Suprapubic skin (tissue), 4 donors: ENCODE data around the gene TRMU. TPM values are rescaled to one million over a fixed set of nuclear protein-coding genes. Genes with fewer than 3 reads are reported as not detected.

Source experiments
- DNase-seq, 2 donors: peaks; one replicate each; pipeline ENCODE4 v3.0.0-alpha.2; 2019; ENCODE audit warnings: low spot score in 2 of 2
- H3K27ac ChIP-seq: fragments of 200-600 bp; sonication (generic); one replicate; pipeline ENCODE4 v1.5.1; 2019
- H3K27me3 ChIP-seq: fragments of 200-600 bp; sonication (generic); one replicate; pipeline ENCODE4 v1.5.1; 2019
- H3K36me3 ChIP-seq: fragments of 200-600 bp; sonication (generic); one replicate; pipeline ENCODE4 v1.5.1; 2019
- H3K4me1 ChIP-seq: fragments of 200-600 bp; sonication (generic); one replicate; pipeline ENCODE4 v1.5.1; 2019
- H3K4me3 ChIP-seq: fragments of 200-600 bp; sonication (generic); one replicate; pipeline ENCODE4 v1.5.1; 2019; ENCODE audit warnings: mild to moderate bottlenecking
- H3K9me3 ChIP-seq: fragments of 200-600 bp; sonication (generic); one replicate; pipeline ENCODE4 v1.5.1; 2019
- EP300 ChIP-seq: sonication (generic); formaldehyde crosslinking; IDR thresholded peaks from one replicate; pipeline ENCODE4 v1.6.1; 2017; ENCODE audit warnings: antibody characterized with exemption
- POLR2A ChIP-seq, 2 donors: fragments of 450-650 bp; IDR thresholded peaks; one replicate each; pipeline ENCODE4 v1.6.1; 2017; ENCODE audit warnings: antibody characterized with exemption in 2 of 2, mild to moderate bottlenecking in 2 of 2, moderate library complexity in 2 of 2
- POLR2AphosphoS5 ChIP-seq, 3 donors: sonication (generic); formaldehyde crosslinking; IDR thresholded peaks; one replicate each; pipeline ENCODE4 v1.6.1; 2017; ENCODE audit warnings: antibody characterized with exemption in 3 of 3
- WGBS: methylation state at CpG from one replicate; pipeline ENCODE4 v1.1.5; 2018; 5-methylcytosine and 5-hydroxymethylcytosine counted together
- total RNA-seq, 4 donors: library from RNA; depleted of rRNA; stranded (reverse); fragments of >200 nt; gene quantifications; one replicate each; pipeline ENCODE4 v1.1.0, GENCODE V29; 2016
- TF ChIP-seq, protein P1 (sequence below), 2 donors: fragments of 200-600 bp in 1 of 2; fragments of 450-650 bp in 1 of 2; sonication (generic) in 1 of 2; IDR thresholded peaks; one replicate each; pipeline ENCODE4 v1.5.1; 2016 to 2019; ENCODE audit warnings: antibody characterized with exemption in 2 of 2, mild to moderate bottlenecking in 1 of 2, moderate library complexity in 1 of 2

Gene TRMU
- total RNA-seq, 4 donors from 2014 or later = 28.3 to 109 (median 40.9) TPM

DNA sequence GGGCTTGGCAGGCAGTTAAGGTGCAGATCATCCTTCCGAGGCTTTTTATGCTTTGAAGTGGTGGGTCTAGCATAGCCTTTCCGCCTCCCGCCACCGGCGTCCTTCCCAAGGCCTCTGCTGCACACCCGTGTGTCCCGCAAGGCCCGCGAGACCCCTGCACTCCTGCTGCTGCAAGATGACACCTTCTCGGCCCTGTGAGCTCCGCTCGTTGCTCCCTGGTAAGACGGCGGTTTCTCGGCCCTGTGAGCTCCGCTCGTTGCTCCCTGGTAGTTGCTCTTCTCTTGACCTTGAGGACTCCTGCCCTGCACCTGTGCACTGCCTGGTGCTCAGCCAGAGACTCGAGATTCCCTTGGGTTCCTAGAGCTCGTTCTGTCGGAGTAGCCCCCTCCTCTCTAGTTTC lies 17.9 kb upstream of the TRMU start:
- 95% methylated on average over 20 of the region's 20 CpGs for WGBS
- Histone ChIP-seq H3K36me3 (no peaks in the 10 kb centered on the region), H3K4me1 (no peaks in the 10 kb centered on the region), H3K27me3 (no peaks in the 10 kb centered on the region), H3K27ac (no peak overlapping the region), H3K9me3 (no peaks in the 10 kb centered on the region), H3K4me3 (no peak overlapping the region)
- no peak for DNase-seq
- TF ChIP-seq, protein P1, sequence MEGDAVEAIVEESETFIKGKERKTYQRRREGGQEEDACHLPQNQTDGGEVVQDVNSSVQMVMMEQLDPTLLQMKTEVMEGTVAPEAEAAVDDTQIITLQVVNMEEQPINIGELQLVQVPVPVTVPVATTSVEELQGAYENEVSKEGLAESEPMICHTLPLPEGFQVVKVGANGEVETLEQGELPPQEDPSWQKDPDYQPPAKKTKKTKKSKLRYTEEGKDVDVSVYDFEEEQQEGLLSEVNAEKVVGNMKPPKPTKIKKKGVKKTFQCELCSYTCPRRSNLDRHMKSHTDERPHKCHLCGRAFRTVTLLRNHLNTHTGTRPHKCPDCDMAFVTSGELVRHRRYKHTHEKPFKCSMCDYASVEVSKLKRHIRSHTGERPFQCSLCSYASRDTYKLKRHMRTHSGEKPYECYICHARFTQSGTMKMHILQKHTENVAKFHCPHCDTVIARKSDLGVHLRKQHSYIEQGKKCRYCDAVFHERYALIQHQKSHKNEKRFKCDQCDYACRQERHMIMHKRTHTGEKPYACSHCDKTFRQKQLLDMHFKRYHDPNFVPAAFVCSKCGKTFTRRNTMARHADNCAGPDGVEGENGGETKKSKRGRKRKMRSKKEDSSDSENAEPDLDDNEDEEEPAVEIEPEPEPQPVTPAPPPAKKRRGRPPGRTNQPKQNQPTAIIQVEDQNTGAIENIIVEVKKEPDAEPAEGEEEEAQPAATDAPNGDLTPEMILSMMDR (IDR thresholded peaks at IDR 0.05) = no peak
- TF ChIP-seq EP300 = no peak
- TF ChIP-seq POLR2AphosphoS5 (IDR thresholded peaks at IDR 0.05) = no peak
- no peak for TF ChIP-seq POLR2A (IDR thresholded peaks at IDR 0.05)

DNA sequence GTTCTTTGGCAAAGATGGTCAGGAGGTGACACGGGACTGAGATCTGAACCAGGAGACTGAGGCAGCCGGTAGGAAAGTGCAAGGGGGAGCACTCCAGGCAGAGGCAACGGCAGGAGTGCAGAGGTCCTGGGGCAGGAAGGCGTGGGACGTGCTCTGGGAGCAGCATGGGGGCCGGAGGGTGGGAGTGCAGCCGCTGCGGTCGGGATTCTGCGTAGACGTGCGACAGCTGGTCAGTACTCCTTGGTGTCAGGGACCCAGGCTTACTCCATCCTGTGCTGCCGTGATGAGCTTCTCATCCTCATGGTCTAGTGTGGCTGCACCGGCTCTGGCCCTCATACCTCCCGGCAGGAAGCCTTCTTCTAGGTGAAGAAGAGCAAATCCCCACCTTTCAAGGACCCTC lies 16.9 kb upstream of the TRMU start:
- Histone ChIP-seq H3K36me3 (no peaks in the 10 kb centered on the region), H3K4me3 (no peak overlapping the region), H3K27ac (no peak overlapping the region), H3K9me3 (no peaks in the 10 kb centered on the region), H3K27me3 (no peaks in the 10 kb centered on the region), H3K4me1 (no peaks in the 10 kb centered on the region)
- no peak for DNase-seq
- no peak for TF ChIP-seq POLR2A (IDR thresholded peaks at IDR 0.05)
- TF ChIP-seq, protein P1 (IDR thresholded peaks at IDR 0.05) = no peak
- TF ChIP-seq POLR2AphosphoS5 (IDR thresholded peaks at IDR 0.05) = no peak
- no peak for TF ChIP-seq EP300
- 94% methylated on average over 14 of the region's 15 CpGs for WGBS

DNA sequence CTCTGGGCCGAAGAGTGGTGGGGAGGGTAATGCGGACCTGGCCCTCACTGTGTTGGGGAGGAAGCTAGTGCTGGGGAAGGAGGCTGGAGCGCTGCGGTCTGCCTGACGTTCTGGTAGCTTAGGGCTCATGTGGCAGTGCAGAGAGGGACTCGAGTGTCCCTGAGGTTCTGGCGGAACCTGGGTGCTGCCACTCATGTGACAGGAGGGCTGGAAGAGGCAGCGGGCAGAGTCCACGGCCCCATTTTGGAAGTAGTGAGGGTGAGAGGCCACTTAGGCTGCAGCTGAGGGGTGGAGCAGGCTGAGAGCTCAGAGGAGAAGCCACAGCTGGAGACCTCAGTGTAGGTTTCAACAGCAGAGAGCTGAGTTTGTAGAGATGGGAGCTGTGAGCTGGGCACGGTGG lies 16.2 kb upstream of the TRMU start:
- Histone ChIP-seq H3K27ac (no peak overlapping the region), H3K4me3 (no peak overlapping the region), H3K36me3 (no peaks in the 10 kb centered on the region), H3K9me3 (no peaks in the 10 kb centered on the region), H3K27me3 (no peaks in the 10 kb centered on the region), H3K4me1 (no peaks in the 10 kb centered on the region)
- TF ChIP-seq, protein P1 (IDR thresholded peaks at IDR 0.05) = no peak
- no peak for TF ChIP-seq EP300
- TF ChIP-seq POLR2A (IDR thresholded peaks at IDR 0.05) = no peak
- TF ChIP-seq POLR2AphosphoS5 (IDR thresholded peaks at IDR 0.05) = no peak
- WGBS = 96% methylated on average over 10 of the region's 10 CpGs
- no peak for DNase-seq

DNA sequence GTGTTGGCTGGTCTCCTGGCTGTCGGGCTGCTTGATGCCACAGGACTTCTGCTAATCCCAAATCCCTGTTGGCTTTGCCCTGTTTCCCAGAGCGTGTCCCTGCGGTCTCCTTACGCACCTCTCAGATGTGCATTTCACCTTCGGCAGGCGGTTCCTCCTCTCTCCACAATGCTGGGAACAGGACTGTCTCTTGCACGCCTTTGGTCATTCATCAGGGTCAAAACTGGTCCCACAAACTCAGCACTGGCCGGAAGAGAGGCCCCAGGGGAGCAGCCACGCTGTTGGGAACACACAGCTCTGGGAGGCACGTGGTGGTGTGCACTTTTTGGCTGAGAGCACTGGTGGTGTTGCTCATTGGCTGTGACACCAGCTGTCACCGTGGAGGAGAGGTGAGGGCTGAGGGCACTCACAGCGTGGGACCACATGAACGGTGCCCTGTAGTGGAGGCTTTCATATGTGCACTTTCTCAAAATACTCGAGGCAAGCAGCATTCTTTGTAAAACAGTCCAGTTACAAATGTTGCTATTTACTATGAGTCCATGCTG lies 15.3 kb upstream of the TRMU start:
- no peaks in the 10 kb centered on the region for H3K36me3 ChIP-seq
- H3K27ac ChIP-seq = no peak overlapping the region
- TF ChIP-seq POLR2AphosphoS5 (IDR thresholded peaks at IDR 0.05) (no peak), POLR2A (IDR thresholded peaks at IDR 0.05) (no peak), EP300 (no peak)
- TF ChIP-seq, protein P1 (IDR thresholded peaks at IDR 0.05) = no peak
- WGBS = 97% methylated on average over 8 of the region's 14 CpGs
- no peaks in the 10 kb centered on the region for H3K27me3 ChIP-seq
- H3K4me3 ChIP-seq = no peak overlapping the region
- no peaks in the 10 kb centered on the region for H3K9me3 ChIP-seq
- no peak for DNase-seq
- no peaks in the 10 kb centered on the region for H3K4me1 ChIP-seq

DNA sequence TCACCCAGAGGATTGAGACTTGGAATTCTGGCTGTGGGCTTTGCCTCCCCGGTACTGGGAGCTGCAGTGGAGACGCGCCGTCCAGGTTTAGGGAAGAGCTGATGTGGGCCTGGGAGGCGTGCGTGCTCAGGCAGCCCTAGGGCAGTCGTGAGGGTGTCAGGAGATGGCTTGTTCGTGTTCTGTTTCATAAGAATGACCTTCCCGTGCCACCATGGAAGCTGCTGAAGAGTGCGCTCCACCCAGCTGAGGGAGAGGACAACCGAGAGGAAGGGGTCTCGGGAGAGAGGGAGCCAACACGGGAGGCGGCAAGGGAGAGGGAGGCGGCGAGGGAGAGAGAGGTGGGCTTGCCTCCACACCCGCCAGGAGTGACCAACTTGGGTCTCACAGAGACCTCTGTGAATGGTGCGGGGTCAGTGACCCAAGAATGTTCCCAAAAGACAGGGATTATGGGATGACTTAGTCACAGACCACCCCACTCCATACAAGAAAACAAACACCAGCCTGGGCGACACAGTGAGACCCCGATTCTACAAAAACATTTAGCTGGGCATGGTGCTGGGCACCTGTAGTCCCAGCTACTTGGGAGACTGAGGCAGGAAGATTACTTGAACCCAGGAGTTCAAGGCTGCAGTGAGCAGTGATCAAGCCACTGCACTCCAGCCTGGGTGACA lies 14.7 kb upstream of the TRMU start:
- no peaks in the 10 kb centered on the region for H3K27me3 ChIP-seq
- H3K4me1 ChIP-seq = no peaks in the 10 kb centered on the region
- no peaks in the 10 kb centered on the region for H3K9me3 ChIP-seq
- no peak overlapping the region for H3K4me3 ChIP-seq
- DNase-seq = no peak
- no peaks in the 10 kb centered on the region for H3K36me3 ChIP-seq
- WGBS = 98% methylated on average over 20 of the region's 20 CpGs
- TF ChIP-seq POLR2A (IDR thresholded peaks at IDR 0.05) (no peak), POLR2AphosphoS5 (IDR thresholded peaks at IDR 0.05) (no peak), EP300 (no peak)
- TF ChIP-seq, protein P1 (IDR thresholded peaks at IDR 0.05) = no peak
- H3K27ac ChIP-seq = no peak overlapping the region
